ENCODE results near the gene TCP1. TPM values are rescaled to one million over a fixed set of nuclear protein-coding genes. Genes with fewer than 3 reads are reported as not detected.

TCP1 gene
- total and polyA plus RNA-seq, 2 of the 13 experiments (the other 11 are each of a cell fraction or from before 2014, with no cell fraction given): 116 to 553 TPM

DNA sequence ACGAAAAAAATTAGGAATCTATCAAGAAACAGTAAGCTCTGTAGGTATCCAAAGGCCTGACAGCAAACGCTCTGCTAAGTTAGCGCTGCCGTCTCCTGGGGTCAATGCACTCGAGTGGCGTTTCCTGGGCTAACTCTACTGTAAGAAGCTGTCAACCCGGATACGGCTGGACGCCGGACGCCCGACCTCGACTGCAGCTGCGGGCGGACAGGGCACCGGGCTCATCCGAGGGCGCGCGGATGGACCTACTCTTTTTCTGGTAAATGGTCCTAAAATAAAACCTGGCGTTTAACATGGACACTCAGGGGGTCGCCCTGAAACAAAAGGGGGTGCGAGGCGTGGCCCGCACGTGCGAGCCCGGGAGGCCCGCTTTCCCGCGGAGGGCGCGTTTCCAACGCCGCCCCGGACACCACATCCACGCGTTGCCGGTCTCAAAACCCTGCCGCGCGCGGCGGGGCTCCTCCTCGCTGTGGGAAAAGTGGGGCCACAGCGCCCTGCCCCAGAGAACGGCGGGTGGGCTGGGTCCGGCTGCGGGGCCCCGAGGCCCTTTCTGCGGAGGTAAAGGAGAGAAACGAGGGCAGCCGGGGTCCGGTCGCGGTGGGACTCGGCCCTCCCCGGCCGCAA, 537 bp downstream of the TCP1 start (continued):
- TF ChIP-seq, protein P1, sequence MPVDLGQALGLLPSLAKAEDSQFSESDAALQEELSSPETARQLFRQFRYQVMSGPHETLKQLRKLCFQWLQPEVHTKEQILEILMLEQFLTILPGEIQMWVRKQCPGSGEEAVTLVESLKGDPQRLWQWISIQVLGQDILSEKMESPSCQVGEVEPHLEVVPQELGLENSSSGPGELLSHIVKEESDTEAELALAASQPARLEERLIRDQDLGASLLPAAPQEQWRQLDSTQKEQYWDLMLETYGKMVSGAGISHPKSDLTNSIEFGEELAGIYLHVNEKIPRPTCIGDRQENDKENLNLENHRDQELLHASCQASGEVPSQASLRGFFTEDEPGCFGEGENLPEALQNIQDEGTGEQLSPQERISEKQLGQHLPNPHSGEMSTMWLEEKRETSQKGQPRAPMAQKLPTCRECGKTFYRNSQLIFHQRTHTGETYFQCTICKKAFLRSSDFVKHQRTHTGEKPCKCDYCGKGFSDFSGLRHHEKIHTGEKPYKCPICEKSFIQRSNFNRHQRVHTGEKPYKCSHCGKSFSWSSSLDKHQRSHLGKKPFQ (CRISPR knock-in tag; IDR thresholded peaks at IDR 0.05; ENCODE audit: insufficient replicate concordance): no peak
- TF ChIP-seq, protein P2, sequence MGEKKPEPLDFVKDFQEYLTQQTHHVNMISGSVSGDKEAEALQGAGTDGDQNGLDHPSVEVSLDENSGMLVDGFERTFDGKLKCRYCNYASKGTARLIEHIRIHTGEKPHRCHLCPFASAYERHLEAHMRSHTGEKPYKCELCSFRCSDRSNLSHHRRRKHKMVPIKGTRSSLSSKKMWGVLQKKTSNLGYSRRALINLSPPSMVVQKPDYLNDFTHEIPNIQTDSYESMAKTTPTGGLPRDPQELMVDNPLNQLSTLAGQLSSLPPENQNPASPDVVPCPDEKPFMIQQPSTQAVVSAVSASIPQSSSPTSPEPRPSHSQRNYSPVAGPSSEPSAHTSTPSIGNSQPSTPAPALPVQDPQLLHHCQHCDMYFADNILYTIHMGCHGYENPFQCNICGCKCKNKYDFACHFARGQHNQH (CRISPR knock-in tag; IDR thresholded peaks at IDR 0.05): 0 out of 2 replicates have a peak, but pooled peaks have one; percentile 26
- 0 out of 2 replicates have a peak, but pooled peaks have one; percentile 17 for TF ChIP-seq ZNF12 (CRISPR knock-in tag; IDR thresholded peaks at IDR 0.05)
- TF ChIP-seq YEATS2 (CRISPR knock-in tag; IDR thresholded peaks at IDR 0.05; ENCODE audit: borderline replicate concordance): no peak
- TF ChIP-seq, protein P3, sequence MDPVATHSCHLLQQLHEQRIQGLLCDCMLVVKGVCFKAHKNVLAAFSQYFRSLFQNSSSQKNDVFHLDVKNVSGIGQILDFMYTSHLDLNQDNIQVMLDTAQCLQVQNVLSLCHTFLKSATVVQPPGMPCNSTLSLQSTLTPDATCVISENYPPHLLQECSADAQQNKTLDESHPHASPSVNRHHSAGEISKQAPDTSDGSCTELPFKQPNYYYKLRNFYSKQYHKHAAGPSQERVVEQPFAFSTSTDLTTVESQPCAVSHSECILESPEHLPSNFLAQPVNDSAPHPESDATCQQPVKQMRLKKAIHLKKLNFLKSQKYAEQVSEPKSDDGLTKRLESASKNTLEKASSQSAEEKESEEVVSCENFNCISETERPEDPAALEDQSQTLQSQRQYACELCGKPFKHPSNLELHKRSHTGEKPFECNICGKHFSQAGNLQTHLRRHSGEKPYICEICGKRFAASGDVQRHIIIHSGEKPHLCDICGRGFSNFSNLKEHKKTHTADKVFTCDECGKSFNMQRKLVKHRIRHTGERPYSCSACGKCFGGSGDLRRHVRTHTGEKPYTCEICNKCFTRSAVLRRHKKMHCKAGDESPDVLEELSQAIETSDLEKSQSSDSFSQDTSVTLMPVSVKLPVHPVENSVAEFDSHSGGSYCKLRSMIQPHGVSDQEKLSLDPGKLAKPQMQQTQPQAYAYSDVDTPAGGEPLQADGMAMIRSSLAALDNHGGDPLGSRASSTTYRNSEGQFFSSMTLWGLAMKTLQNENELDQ (CRISPR knock-in tag; IDR thresholded peaks at IDR 0.05; ENCODE audit: borderline replicate concordance): no peak
- TF ChIP-seq, protein P4, sequence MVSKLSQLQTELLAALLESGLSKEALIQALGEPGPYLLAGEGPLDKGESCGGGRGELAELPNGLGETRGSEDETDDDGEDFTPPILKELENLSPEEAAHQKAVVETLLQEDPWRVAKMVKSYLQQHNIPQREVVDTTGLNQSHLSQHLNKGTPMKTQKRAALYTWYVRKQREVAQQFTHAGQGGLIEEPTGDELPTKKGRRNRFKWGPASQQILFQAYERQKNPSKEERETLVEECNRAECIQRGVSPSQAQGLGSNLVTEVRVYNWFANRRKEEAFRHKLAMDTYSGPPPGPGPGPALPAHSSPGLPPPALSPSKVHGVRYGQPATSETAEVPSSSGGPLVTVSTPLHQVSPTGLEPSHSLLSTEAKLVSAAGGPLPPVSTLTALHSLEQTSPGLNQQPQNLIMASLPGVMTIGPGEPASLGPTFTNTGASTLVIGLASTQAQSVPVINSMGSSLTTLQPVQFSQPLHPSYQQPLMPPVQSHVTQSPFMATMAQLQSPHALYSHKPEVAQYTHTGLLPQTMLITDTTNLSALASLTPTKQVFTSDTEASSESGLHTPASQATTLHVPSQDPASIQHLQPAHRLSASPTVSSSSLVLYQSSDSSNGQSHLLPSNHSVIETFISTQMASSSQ (IDR thresholded peaks at IDR 0.05; ENCODE audit: low read depth): no peak
- TF ChIP-seq, protein P4 (CRISPR knock-in tag; IDR thresholded peaks at IDR 0.05; ENCODE audit: borderline replicate concordance): no peak
- TF ChIP-seq, protein P5, sequence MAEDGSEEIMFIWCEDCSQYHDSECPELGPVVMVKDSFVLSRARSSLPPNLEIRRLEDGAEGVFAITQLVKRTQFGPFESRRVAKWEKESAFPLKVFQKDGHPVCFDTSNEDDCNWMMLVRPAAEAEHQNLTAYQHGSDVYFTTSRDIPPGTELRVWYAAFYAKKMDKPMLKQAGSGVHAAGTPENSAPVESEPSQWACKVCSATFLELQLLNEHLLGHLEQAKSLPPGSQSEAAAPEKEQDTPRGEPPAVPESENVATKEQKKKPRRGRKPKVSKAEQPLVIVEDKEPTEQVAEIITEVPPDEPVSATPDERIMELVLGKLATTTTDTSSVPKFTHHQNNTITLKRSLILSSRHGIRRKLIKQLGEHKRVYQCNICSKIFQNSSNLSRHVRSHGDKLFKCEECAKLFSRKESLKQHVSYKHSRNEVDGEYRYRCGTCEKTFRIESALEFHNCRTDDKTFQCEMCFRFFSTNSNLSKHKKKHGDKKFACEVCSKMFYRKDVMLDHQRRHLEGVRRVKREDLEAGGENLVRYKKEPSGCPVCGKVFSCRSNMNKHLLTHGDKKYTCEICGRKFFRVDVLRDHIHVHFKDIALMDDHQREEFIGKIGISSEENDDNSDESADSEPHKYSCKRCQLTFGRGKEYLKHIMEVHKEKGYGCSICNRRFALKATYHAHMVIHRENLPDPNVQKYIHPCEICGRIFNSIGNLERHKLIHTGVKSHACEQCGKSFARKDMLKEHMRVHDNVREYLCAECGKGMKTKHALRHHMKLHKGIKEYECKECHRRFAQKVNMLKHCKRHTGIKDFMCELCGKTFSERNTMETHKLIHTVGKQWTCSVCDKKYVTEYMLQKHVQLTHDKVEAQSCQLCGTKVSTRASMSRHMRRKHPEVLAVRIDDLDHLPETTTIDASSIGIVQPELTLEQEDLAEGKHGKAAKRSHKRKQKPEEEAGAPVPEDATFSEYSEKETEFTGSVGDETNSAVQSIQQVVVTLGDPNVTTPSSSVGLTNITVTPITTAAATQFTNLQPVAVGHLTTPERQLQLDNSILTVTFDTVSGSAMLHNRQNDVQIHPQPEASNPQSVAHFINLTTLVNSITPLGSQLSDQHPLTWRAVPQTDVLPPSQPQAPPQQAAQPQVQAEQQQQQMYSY (CRISPR knock-in tag; IDR thresholded peaks at IDR 0.05): no peak
- no peak for TF ChIP-seq TCF7L2 (IDR thresholded peaks at IDR 0.05; ENCODE audit: low read depth, low read length)
- TF ChIP-seq, protein P6, sequence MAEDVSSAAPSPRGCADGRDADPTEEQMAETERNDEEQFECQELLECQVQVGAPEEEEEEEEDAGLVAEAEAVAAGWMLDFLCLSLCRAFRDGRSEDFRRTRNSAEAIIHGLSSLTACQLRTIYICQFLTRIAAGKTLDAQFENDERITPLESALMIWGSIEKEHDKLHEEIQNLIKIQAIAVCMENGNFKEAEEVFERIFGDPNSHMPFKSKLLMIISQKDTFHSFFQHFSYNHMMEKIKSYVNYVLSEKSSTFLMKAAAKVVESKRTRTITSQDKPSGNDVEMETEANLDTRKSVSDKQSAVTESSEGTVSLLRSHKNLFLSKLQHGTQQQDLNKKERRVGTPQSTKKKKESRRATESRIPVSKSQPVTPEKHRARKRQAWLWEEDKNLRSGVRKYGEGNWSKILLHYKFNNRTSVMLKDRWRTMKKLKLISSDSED (CRISPR knock-in tag; IDR thresholded peaks at IDR 0.05): no peak
- TF ChIP-seq KDM6A (CRISPR knock-in tag; IDR thresholded peaks at IDR 0.05; ENCODE audit: low read depth): no peak
- peak; percentile 94; the same call in 1 of the 2 replicates for TF ChIP-seq MEIS1 (CRISPR knock-in tag; IDR thresholded peaks at IDR 0.05; ENCODE audit: borderline replicate concordance)
- no peak for TF ChIP-seq RAD51 (IDR thresholded peaks at IDR 0.05; ENCODE audit: borderline replicate concordance)

All from HepG2 (cell line).